H9 (cell line): ENCODE results near the gene ANTXR2. TPM values are rescaled to one million over a fixed set of nuclear protein-coding genes. Genes with fewer than 3 reads are reported as not detected.

ENCODE experiments used
- DNase-seq: peaks from one replicate; pipeline ENCODE4 v3.0.0-alpha.2; 2017
- H2AFZ ChIP-seq: one replicate; pipeline ENCODE4 v1.6.1; 2013; ENCODE audit warnings: mild to moderate bottlenecking, low read length, control low read depth, moderate library complexity
- H2AK5ac ChIP-seq: 2 replicates; pipeline ENCODE4 v1.6.1; 2013; ENCODE audit warnings: low read length, control low read depth, mixed read lengths; ENCODE audit not compliant: insufficient read length
- H2BK120ac ChIP-seq: one replicate; pipeline ENCODE4 v1.6.1; 2013; ENCODE audit warnings: low read depth, mild to moderate bottlenecking, low read length, control low read depth, inconsistent platforms; ENCODE audit not compliant: poor library complexity, severe bottlenecking
- H2BK12ac ChIP-seq: 2 replicates; pipeline ENCODE4 v1.6.1; 2013; ENCODE audit warnings: low read length, control low read depth, mixed read lengths, low read depth; ENCODE audit not compliant: insufficient read length
- H2BK15ac ChIP-seq: 2 replicates; pipeline ENCODE4 v1.6.1; 2013; ENCODE audit warnings: low read depth, low read length, control low read depth
- H2BK20ac ChIP-seq: one replicate; pipeline ENCODE4 v1.6.1; 2013; ENCODE audit warnings: low read depth, mild to moderate bottlenecking, low read length, control low read depth, inconsistent platforms; ENCODE audit not compliant: poor library complexity, severe bottlenecking
- H2BK5ac ChIP-seq: 2 replicates; pipeline ENCODE4 v1.6.1; 2013; ENCODE audit warnings: low read length, control low read depth, mixed read lengths; ENCODE audit not compliant: insufficient read length
- H3K14ac ChIP-seq: 2 replicates; pipeline ENCODE4 v1.6.1; 2013; ENCODE audit warnings: low read length, control low read depth; ENCODE audit not compliant: insufficient read depth
- H3K18ac ChIP-seq: 2 replicates; pipeline ENCODE4 v1.6.1; 2013; ENCODE audit warnings: low read depth, mild to moderate bottlenecking, mixed read lengths, low read length, control low read depth; ENCODE audit not compliant: insufficient read length
- H3K23ac ChIP-seq: 2 replicates; pipeline ENCODE4 v1.6.1; 2013; ENCODE audit warnings: low read length, control low read depth, mixed read lengths, low read depth; ENCODE audit not compliant: insufficient read length
- H3K23me2 ChIP-seq: 2 replicates; pipeline ENCODE4 v1.6.1; 2013; ENCODE audit warnings: low read depth, mild to moderate bottlenecking, mixed read lengths, low read length, control low read depth; ENCODE audit not compliant: insufficient read length, poor library complexity, severe bottlenecking
- H3K27ac ChIP-seq: 2 replicates; pipeline ENCODE4 v1.5.1; 2013; ENCODE audit warnings: low read length, control low read depth, mixed read lengths, low read depth; ENCODE audit not compliant: insufficient read length
- H3K27me3 ChIP-seq: 2 replicates; pipeline ENCODE4 v1.6.1; 2013; ENCODE audit warnings: low read length, control low read depth, inconsistent platforms; ENCODE audit not compliant: insufficient read depth
- H3K4ac ChIP-seq: 2 replicates; pipeline ENCODE4 v1.6.1; 2013; ENCODE audit warnings: low read depth, mild to moderate bottlenecking, control low read depth, inconsistent platforms, low read length, moderate library complexity
- H3K4me1 ChIP-seq: 2 replicates; pipeline ENCODE4 v1.6.1; 2013; ENCODE audit warnings: low read length, control low read depth, inconsistent platforms; ENCODE audit not compliant: insufficient read depth
- H3K4me2 ChIP-seq: 2 replicates; pipeline ENCODE4 v1.6.1; 2013; ENCODE audit warnings: low read length, control low read depth, mixed read lengths; ENCODE audit not compliant: insufficient read length, insufficient read depth
- H3K56ac ChIP-seq: 2 replicates; pipeline ENCODE4 v1.6.1; 2013; ENCODE audit warnings: low read depth, mild to moderate bottlenecking, mixed read lengths, low read length, control low read depth; ENCODE audit not compliant: insufficient read length
- H3K79me1 ChIP-seq: 2 replicates; pipeline ENCODE4 v1.6.1; 2013; ENCODE audit warnings: low read depth, mild to moderate bottlenecking, moderate library complexity, low read length, control low read depth, inconsistent platforms; ENCODE audit not compliant: insufficient read depth, poor library complexity, severe bottlenecking
- H3K79me2 ChIP-seq: 2 replicates; pipeline ENCODE4 v1.6.1; 2013; ENCODE audit warnings: low read length, control low read depth, inconsistent platforms; ENCODE audit not compliant: insufficient read depth
- H3K9ac ChIP-seq: 2 replicates; pipeline ENCODE4 v1.6.1; 2013; ENCODE audit warnings: low read length, control low read depth, mixed read lengths; ENCODE audit not compliant: insufficient read length; ENCODE audit errors: extremely low read depth
- H3K9me3 ChIP-seq: one replicate; pipeline ENCODE4 v1.6.1; 2013; ENCODE audit warnings: low read depth, low read length, inconsistent platforms; ENCODE audit not compliant: control insufficient read depth
- H3T11ph ChIP-seq: one replicate; pipeline ENCODE4 v1.6.1; 2013; ENCODE audit warnings: mild to moderate bottlenecking, low read length, control low read depth, inconsistent platforms
- H4K20me1 ChIP-seq: one replicate; pipeline ENCODE4 v1.6.1; 2013; ENCODE audit not compliant: control insufficient read depth, insufficient read length, insufficient read depth
- H4K5ac ChIP-seq: 2 replicates; pipeline ENCODE4 v1.6.1; 2013; ENCODE audit warnings: low read depth, mild to moderate bottlenecking, mixed read lengths, low read length, control low read depth; ENCODE audit not compliant: insufficient read length
- H4K8ac ChIP-seq: replicated peaks from 2 replicates; pipeline ENCODE4 v1.6.1; 2013; ENCODE audit warnings: low read length, control low read depth, mixed read lengths, low read depth; ENCODE audit not compliant: insufficient read length
- H4K91ac ChIP-seq: 2 replicates; pipeline ENCODE4 v1.6.1; 2013; ENCODE audit warnings: low read depth, mild to moderate bottlenecking, moderate library complexity, mixed read lengths, low read length, control low read depth; ENCODE audit not compliant: insufficient read length
- H3K27ac Mint-ChIP-seq, 3 experiments: 2 replicates in 2 of 3; 3 replicates in 1 of 3; pipeline ENCODE4 v1.8.0; 2020 to 2021; ENCODE audit warnings: mixed read lengths in 3 of 3, mild to moderate bottlenecking in 1 of 3, moderate library complexity in 1 of 3
- H3K27me3 Mint-ChIP-seq: 2 replicates; pipeline ENCODE4 v1.8.0; 2021; ENCODE audit warnings: low read depth, mild to moderate bottlenecking, moderate library complexity, mixed read lengths
- H3K36me3 Mint-ChIP-seq, 3 experiments: 2 replicates in 2 of 3; 3 replicates in 1 of 3; pipeline ENCODE4 v1.8.0; 2020 to 2021; ENCODE audit warnings: low read depth in 3 of 3, mixed read lengths in 3 of 3; ENCODE audit not compliant: insufficient read depth in 1 of 3
- H3K4me1 Mint-ChIP-seq, 2 experiments: 2 replicates each; pipeline ENCODE4 v1.8.0; 2020; ENCODE audit warnings: mixed read lengths in 2 of 2
- H3K4me3 Mint-ChIP-seq, 2 experiments: 2 replicates in 1 of 2; 3 replicates in 1 of 2; pipeline ENCODE4 v1.8.0; 2020 to 2021; ENCODE audit warnings: mild to moderate bottlenecking in 2 of 2, mixed read lengths in 2 of 2, moderate library complexity in 1 of 2
- H3K9me3 Mint-ChIP-seq, 2 experiments: 2 replicates in 1 of 2; 3 replicates in 1 of 2; pipeline ENCODE4 v1.8.0; 2020; ENCODE audit warnings: mild to moderate bottlenecking in 2 of 2, mixed read lengths in 2 of 2, moderate library complexity in 1 of 2
- WGBS: extraction: QIAGEN DNeasy Blood & Tissue Kit; methylation state at CpG from one replicate; pipeline ENCODE4 v1.1.7; 2013; ENCODE audit warnings: missing lambda C conversion rate, low lambda C conversion rate, mixed read lengths; ENCODE audit not compliant: insufficient read length; ENCODE audit errors: extremely low coverage; 5-methylcytosine and 5-hydroxymethylcytosine counted together
- total RNA-seq: library from RNA; stranded (reverse); gene quantifications from 2 replicates; pipeline ENCODE4 v1.2.1, GENCODE V29; 2021
- TF ChIP-seq, protein P1 (sequence below): fragments of 200-600 bp; sonication (generic); conservative IDR thresholded peaks from 3 replicates; pipeline ENCODE4 v1.8.0; 2021; ENCODE audit warnings: antibody characterized with exemption, mild to moderate bottlenecking

ANTXR2 gene
- total RNA-seq, 1 experiment from 2014 or later = 4.7 TPM

DNA sequence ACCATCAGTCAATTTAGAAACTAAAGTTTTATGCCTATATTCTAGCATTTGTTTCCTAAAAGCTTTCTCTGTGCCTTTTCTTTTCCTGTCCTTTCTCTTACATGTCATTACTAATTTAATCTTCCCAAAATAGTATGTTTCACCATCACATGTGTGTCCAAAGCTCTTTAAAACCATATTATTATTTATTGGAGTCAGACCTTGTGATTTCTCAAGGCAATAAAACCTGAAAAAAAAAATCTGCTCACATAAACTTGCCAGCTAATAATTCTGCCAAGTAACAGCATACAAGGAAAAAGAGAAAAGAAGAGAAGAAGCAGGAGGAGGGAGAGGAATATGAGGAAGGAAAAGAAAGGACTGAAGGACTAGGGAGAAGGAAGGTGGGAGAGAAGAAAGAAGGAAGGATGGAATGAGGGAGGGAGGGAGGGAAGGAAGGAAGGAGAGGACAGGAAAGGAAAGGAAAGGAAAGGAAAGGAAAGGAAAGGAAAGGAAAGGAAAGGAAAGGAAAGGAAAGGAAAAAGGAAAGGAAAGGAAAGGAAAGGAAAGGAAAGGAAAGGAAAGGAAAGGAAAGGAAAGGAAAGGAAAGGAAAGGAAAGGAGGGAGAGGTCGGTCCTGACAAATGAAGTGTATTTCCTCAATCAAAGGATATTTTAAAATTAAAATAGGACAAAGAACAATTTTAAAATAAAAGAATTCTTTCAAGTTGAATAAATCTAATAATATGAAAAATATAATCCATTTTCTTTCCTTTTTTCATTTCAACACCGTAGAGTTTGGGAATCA is 57.4 kb downstream of the ANTXR2 start:
- no peaks in the 10 kb centered on the region for H3K79me2 ChIP-seq

More for the DNA sequence above, 57.4 kb downstream of the ANTXR2 start:
- Histone ChIP-seq H3K23ac (no peak overlapping the region), H2BK15ac (no peak overlapping the region), H2BK120ac (no peak overlapping the region), H4K91ac (no peak overlapping the region), H3K9me3 (no peaks in the 10 kb centered on the region), H3K27ac (no peak overlapping the region), H3K56ac (no peak overlapping the region), H3K27me3 (no peaks in the 10 kb centered on the region), H3K14ac (no peak overlapping the region), H3T11ph (no peak overlapping the region), H3K4me1 (no peaks in the 10 kb centered on the region), H3K4me2 (no peak overlapping the region), H4K8ac (no peak overlapping the region), H2BK5ac (no peak overlapping the region), H4K20me1 (no peaks in the 10 kb centered on the region), H3K18ac (no peak overlapping the region), H3K4ac (no peak overlapping the region), H3K23me2 (no peaks in the 10 kb centered on the region), H3K79me1 (no peaks in the 10 kb centered on the region), H2AK5ac (no peak overlapping the region), H3K9ac (no peak overlapping the region), H2BK20ac (no peak overlapping the region), H2BK12ac (no peak overlapping the region), H4K5ac (no peak overlapping the region), H2AFZ (no peak overlapping the region)
- no peak overlapping the region for H3K27ac Mint-ChIP-seq
- H3K4me3 Mint-ChIP-seq = no peak overlapping the region
- H3K36me3 Mint-ChIP-seq = no peaks in the 10 kb centered on the region
- no peaks in the 10 kb centered on the region for H3K27me3 Mint-ChIP-seq
- H3K4me1 Mint-ChIP-seq = peaks cover 0 to 4% of the 10 kb centered on the region in 2 experiments; a peak in 2 of 4 replicates
- TF ChIP-seq, protein P1, sequence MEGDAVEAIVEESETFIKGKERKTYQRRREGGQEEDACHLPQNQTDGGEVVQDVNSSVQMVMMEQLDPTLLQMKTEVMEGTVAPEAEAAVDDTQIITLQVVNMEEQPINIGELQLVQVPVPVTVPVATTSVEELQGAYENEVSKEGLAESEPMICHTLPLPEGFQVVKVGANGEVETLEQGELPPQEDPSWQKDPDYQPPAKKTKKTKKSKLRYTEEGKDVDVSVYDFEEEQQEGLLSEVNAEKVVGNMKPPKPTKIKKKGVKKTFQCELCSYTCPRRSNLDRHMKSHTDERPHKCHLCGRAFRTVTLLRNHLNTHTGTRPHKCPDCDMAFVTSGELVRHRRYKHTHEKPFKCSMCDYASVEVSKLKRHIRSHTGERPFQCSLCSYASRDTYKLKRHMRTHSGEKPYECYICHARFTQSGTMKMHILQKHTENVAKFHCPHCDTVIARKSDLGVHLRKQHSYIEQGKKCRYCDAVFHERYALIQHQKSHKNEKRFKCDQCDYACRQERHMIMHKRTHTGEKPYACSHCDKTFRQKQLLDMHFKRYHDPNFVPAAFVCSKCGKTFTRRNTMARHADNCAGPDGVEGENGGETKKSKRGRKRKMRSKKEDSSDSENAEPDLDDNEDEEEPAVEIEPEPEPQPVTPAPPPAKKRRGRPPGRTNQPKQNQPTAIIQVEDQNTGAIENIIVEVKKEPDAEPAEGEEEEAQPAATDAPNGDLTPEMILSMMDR = no peak
- no peak for DNase-seq
- WGBS = no CpG with 5 or more reads among the region's 2 CpGs
- no peaks in the 10 kb centered on the region for H3K9me3 Mint-ChIP-seq
